HepG2 (cell line): ENCODE measurements around the gene CTSW. TPM values are rescaled to one million over a fixed set of nuclear protein-coding genes. Genes with fewer than 3 reads are reported as not detected.

Experiments used
- CC2D1A ChIP-seq: sonication (generic); formaldehyde crosslinking; IDR thresholded peaks from 2 replicates; pipeline ENCODE4 v1.8.1; 2023; ENCODE audit warnings: mild to moderate bottlenecking, missing genetic modification reagents
- POLR2AphosphoS5 ChIP-seq: IDR thresholded peaks from 2 replicates; pipeline ENCODE4 v1.6.1; 2012; ENCODE audit warnings: low read depth, low read length
- POLR2G ChIP-seq: fragments of 200-400 bp; formaldehyde crosslinking; IDR thresholded peaks from 2 replicates; pipeline ENCODE4 v1.6.1; 2018; ENCODE audit warnings: mild to moderate bottlenecking, low read depth, low read length, moderate library complexity
- RBFOX2 ChIP-seq: fragments of 200-400 bp; formaldehyde crosslinking; IDR thresholded peaks from 2 replicates; pipeline ENCODE4 v1.6.1; 2017; ENCODE audit warnings: low read depth, mild to moderate bottlenecking, low read length
- THAP11 ChIP-seq: IDR thresholded peaks from 2 replicates; pipeline ENCODE4 v1.6.1; 2016; ENCODE audit warnings: missing biosample characterization, missing genetic modification reagents
- ZFP90 ChIP-seq: sonication (generic); formaldehyde crosslinking; IDR thresholded peaks from 2 replicates; pipeline ENCODE4 v1.8.0; 2022; ENCODE audit warnings: missing genetic modification reagents, mild to moderate bottlenecking, inconsistent platforms, borderline replicate concordance
- ZNF274 ChIP-seq: sonication (generic); formaldehyde crosslinking; IDR thresholded peaks from 2 replicates; pipeline ENCODE4 v1.5.1; 2020; ENCODE audit warnings: mild to moderate bottlenecking, missing genetic modification reagents
- ZNF335 ChIP-seq: sonication (generic); formaldehyde crosslinking; IDR thresholded peaks from 2 replicates; pipeline ENCODE4 v1.4.0; 2020; ENCODE audit warnings: missing genetic modification reagents
- polyA plus RNA-seq, 8 experiments: library from polyadenylated mRNA; depleted of rRNA in 3 of 8; stranded (reverse) in 7 of 8; unstranded in 1 of 8; fragments of >200 nt; fragmentation: Illumina TruSeq in 4 of 8; extraction: Trizol in 4 of 8; gene quantifications; 2 replicates each; pipeline versions ENCODE4 v1.2.1 to v1.2.3, GENCODE V29; 2011 to 2016; ENCODE audit warnings: low read depth in 4 of 8, missing spikeins in 1 of 8, mixed read lengths in 1 of 8; ENCODE audit not compliant: insufficient read depth in 1 of 8
- total RNA-seq, 5 experiments: library from RNA; depleted of rRNA; stranded (reverse); fragments of >200 nt; fragmentation: Illumina TruSeq; extraction: Trizol; gene quantifications; 2 replicates each; pipeline ENCODE4 v1.2.3, GENCODE V29; 2016; ENCODE audit warnings: low read depth in 1 of 5
- TF ChIP-seq, protein P1 (sequence below): sonication (generic); formaldehyde crosslinking; IDR thresholded peaks from 2 replicates; pipeline ENCODE4 v1.9.0; 2021; ENCODE audit warnings: missing genetic modification reagents, mild to moderate bottlenecking, borderline replicate concordance
- TF ChIP-seq, protein P2 (sequence below): sonication (generic); formaldehyde crosslinking; IDR thresholded peaks from 2 replicates; pipeline ENCODE4 v1.5.1; 2020; ENCODE audit warnings: mild to moderate bottlenecking, missing genetic modification reagents, moderate library complexity

CTSW gene
- total and polyA plus RNA-seq, 2 of the 13 experiments (the other 11 are each of a cell fraction or from before 2014, with no cell fraction given), result 0.09 TPM; not detected in 1

DNA sequence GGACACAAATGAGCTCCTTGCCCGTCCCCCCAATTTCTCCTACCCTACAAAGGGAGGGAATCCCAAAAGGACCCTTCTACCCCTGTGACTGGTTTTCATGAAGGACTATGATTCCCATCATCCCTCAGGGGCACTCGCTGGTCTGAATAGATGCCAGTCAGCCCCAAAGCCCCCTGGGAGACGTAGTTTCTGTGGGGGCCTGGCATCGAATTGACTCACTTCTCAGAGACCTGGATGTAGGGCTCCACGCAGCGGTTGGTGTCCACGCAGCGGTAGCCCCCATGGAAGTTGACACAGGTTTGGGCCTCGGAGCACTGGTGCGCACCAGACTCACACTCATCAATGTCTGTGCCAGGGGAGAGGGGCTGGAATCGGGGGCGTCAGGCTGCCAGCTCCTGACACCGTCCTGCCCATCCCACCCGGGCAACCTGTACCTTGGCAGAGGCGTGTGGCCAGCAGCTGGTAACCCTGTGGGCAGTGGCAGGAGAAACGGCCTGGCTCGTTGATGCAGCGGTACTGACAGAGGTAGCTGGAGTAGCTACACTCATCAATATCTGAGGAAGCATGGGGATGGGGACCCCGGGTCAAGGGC is 11.5 kb upstream of the CTSW start (continued):
- TF ChIP-seq, protein P1, sequence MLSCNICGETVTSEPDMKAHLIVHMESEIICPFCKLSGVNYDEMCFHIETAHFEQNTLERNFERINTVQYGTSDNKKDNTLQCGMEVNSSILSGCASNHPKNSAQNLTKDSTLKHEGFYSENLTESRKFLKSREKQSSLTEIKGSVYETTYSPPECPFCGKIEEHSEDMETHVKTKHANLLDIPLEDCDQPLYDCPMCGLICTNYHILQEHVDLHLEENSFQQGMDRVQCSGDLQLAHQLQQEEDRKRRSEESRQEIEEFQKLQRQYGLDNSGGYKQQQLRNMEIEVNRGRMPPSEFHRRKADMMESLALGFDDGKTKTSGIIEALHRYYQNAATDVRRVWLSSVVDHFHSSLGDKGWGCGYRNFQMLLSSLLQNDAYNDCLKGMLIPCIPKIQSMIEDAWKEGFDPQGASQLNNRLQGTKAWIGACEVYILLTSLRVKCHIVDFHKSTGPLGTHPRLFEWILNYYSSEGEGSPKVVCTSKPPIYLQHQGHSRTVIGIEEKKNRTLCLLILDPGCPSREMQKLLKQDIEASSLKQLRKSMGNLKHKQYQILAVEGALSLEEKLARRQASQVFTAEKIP, result no peak
- TF ChIP-seq, protein P2, sequence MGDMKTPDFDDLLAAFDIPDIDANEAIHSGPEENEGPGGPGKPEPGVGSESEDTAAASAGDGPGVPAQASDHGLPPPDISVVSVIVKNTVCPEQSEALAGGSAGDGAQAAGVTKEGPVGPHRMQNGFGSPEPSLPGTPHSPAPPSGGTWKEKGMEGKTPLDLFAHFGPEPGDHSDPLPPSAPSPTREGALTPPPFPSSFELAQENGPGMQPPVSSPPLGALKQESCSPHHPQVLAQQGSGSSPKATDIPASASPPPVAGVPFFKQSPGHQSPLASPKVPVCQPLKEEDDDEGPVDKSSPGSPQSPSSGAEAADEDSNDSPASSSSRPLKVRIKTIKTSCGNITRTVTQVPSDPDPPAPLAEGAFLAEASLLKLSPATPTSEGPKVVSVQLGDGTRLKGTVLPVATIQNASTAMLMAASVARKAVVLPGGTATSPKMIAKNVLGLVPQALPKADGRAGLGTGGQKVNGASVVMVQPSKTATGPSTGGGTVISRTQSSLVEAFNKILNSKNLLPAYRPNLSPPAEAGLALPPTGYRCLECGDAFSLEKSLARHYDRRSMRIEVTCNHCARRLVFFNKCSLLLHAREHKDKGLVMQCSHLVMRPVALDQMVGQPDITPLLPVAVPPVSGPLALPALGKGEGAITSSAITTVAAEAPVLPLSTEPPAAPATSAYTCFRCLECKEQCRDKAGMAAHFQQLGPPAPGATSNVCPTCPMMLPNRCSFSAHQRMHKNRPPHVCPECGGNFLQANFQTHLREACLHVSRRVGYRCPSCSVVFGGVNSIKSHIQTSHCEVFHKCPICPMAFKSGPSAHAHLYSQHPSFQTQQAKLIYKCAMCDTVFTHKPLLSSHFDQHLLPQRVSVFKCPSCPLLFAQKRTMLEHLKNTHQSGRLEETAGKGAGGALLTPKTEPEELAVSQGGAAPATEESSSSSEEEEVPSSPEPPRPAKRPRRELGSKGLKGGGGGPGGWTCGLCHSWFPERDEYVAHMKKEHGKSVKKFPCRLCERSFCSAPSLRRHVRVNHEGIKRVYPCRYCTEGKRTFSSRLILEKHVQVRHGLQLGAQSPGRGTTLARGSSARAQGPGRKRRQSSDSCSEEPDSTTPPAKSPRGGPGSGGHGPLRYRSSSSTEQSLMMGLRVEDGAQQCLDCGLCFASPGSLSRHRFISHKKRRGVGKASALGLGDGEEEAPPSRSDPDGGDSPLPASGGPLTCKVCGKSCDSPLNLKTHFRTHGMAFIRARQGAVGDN (CRISPR knock-in tag), result peak; percentile 14; the same call in 1 of the 2 replicates
- TF ChIP-seq THAP11 (CRISPR knock-in tag) (peak; percentile 92), POLR2G (0 out of 2 replicates have a peak, but pooled peaks have one; percentile 20), POLR2AphosphoS5 (0 out of 2 replicates have a peak, but pooled peaks have one; percentile 3), CC2D1A (CRISPR knock-in tag) (no peak), RBFOX2 (peak; percentile 54), ZNF274 (CRISPR knock-in tag) (no peak), ZFP90 (CRISPR knock-in tag) (no peak), ZNF335 (CRISPR knock-in tag) (no peak)
